ELF-1 (cell line): ENCODE results near the gene MINDY1.

Experiments
- DNase-seq: peaks from one replicate; pipeline ENCODE4 v3.0.0-alpha.2; 2016; ENCODE audit warnings: low read depth, low spot score

MINDY1 gene

GRCh38 chr1:150992626-150993025 lies 14.1 kb downstream of the MINDY1 start:
- no peak for DNase-seq

GRCh38 chr1:150987924-150988323 lies 18.8 kb downstream of the MINDY1 start:
- no peak for DNase-seq

- DNase-seq = peak; percentile 37
Observed at GRCh38 chr1:150985179-150985825, 21.4 kb downstream of the MINDY1 start.

- DNase-seq = peak; percentile 68
Observed at GRCh38 chr1:150981805-150982712, 24.6 kb downstream of the MINDY1 start, which contains the start of gene ANXA9. TSS of gene ANXA9 (plus strand) at chr1:150982292. CDS start at chr1:150983106, 814 bp downstream.

- peak; percentile 96 for DNase-seq
Observed at GRCh38 chr1:150981177-150981804, 25.4 kb downstream of the MINDY1 start.

- peak; percentile 93 for DNase-seq
Observed at GRCh38 chr1:150979092-150980056, 27.3 kb downstream of the MINDY1 start.

GRCh38 chr1:150976879-150977694 lies 29.6 kb downstream of the MINDY1 start:
- DNase-seq = peak; percentile 74

- DNase-seq = peak; percentile 65
Observed at GRCh38 chr1:150976401-150976821, 30.3 kb downstream of the MINDY1 start.

- peak; percentile 66 for DNase-seq
Observed at GRCh38 chr1:150974580-150975478, 31.9 kb downstream of the MINDY1 start, which contains the start of gene CERS2. TSS of gene CERS2 (minus strand) at chr1:150974835. CDS start at chr1:150969090, 5,745 bp downstream.

GRCh38 chr1:150973836-150974579 lies 32.7 kb downstream of the MINDY1 start:
- DNase-seq = peak; percentile 45

- peak; percentile 32 for DNase-seq
Observed at GRCh38 chr1:150973258-150973835, 33.4 kb downstream of the MINDY1 start.

GRCh38 chr1:150972417-150972940 lies 34.2 kb downstream of the MINDY1 start:
- DNase-seq = no peak

GRCh38 chr1:150971583-150972416 lies 34.9 kb downstream of the MINDY1 start:
- DNase-seq = peak; percentile 39

GRCh38 chr1:150970808-150971582 lies 35.7 kb downstream of the MINDY1 start:
- DNase-seq = peak; percentile 61

GRCh38 chr1:150969626-150970025 lies 37.1 kb downstream of the MINDY1 start:
- DNase-seq = no peak

- DNase-seq = no peak
Observed at GRCh38 chr1:150968491-150968890, 38.2 kb downstream of the MINDY1 start.
